OCI-LY7 (cell line): ENCODE data around the gene HSD11B1.

Experiments used
- CTCF ChIP-seq: fragments of 200-600 bp; sonication (generic); conservative IDR thresholded peaks from 2 replicates; pipeline ENCODE4 v1.5.1; 2014; ENCODE audit warnings: mild to moderate bottlenecking, antibody characterized with exemption, low read length, moderate library complexity, mixed read lengths
- EZH2phosphoT487 ChIP-seq: fragments of 200-600 bp; sonication (generic); IDR thresholded peaks from 2 replicates; pipeline ENCODE4 v1.6.1; 2018; ENCODE audit warnings: low read depth, borderline replicate concordance, mild to moderate bottlenecking, mixed run types, antibody characterized with exemption, low read length, moderate library complexity, mixed read lengths

- TF ChIP-seq CTCF (no peak), EZH2phosphoT487 (no peak)
Observed at GRCh38 chr1:209689477-209689876, 15.2 kb upstream of the HSD11B1 start.
